HEK293 (cell line): Measurements from ENCODE around the gene OR52D1.

Experiments
- MEIS1 ChIP-seq: sonication (generic); formaldehyde crosslinking; IDR thresholded peaks from 2 replicates; pipeline ENCODE4 v1.8.1; 2022; ENCODE audit warnings: missing genetic modification reagents, mild to moderate bottlenecking, borderline replicate concordance
- YY1 ChIP-seq: fragments of 450-650 bp; formaldehyde crosslinking; IDR thresholded peaks from 2 replicates; pipeline ENCODE4 v1.5.1; 2018; ENCODE audit warnings: missing biosample characterization, missing genetic modification characterization
- ZFP37 ChIP-seq: fragments of 450-650 bp; formaldehyde crosslinking; IDR thresholded peaks from 2 replicates; pipeline ENCODE4 v1.5.1; 2016; ENCODE audit warnings: missing biosample characterization, missing genetic modification characterization
- ZNF776 ChIP-seq: fragments of 450-650 bp; formaldehyde crosslinking; IDR thresholded peaks from 2 replicates; pipeline ENCODE4 v1.5.0; 2017; ENCODE audit warnings: missing biosample characterization, missing genetic modification characterization, borderline replicate concordance
- ZSCAN30 ChIP-seq: fragments of 450-650 bp; IDR thresholded peaks from 2 replicates; pipeline ENCODE4 v1.5.1; 2018; ENCODE audit warnings: missing biosample characterization, mild to moderate bottlenecking, missing genetic modification characterization, moderate library complexity
- TF ChIP-seq, protein P1 (sequence below): fragments of 450-650 bp; formaldehyde crosslinking; IDR thresholded peaks from 2 replicates; pipeline ENCODE4 v1.5.1; 2016; ENCODE audit warnings: missing biosample characterization, missing genetic modification characterization
- TF ChIP-seq, protein P2 (sequence below): fragments of 450-650 bp; formaldehyde crosslinking; conservative IDR thresholded peaks from 2 replicates; pipeline ENCODE4 v1.5.1; 2016; ENCODE audit warnings: low read depth, missing biosample characterization, missing genetic modification characterization
- TF ChIP-seq, protein P3 (sequence below): fragments of 450-650 bp; formaldehyde crosslinking; IDR thresholded peaks from 2 replicates; pipeline ENCODE4 v1.5.1; 2016; ENCODE audit warnings: missing biosample characterization, missing genetic modification characterization

DNA sequence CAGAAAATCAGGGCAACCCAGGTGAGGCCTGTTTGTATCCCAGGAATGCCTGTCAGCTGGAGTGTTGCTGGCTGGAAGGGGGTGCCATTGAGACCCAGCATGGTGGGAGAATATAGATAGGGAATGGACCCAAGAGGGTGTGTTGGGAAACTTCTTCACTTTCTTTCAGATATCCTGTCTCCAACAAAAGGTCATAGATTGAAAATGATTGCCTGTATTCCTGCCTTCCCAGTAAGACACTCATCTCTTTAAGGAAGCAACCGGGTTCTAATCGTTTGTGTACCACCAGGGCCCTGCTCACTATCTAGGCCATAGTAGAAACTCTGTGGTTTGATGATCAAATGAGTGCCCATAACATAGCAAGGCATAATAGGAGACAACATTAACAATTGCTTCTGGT is 47.1 kb upstream of the OR52D1 start, which contains the start of gene OR51I1:
- TF ChIP-seq, protein P1, sequence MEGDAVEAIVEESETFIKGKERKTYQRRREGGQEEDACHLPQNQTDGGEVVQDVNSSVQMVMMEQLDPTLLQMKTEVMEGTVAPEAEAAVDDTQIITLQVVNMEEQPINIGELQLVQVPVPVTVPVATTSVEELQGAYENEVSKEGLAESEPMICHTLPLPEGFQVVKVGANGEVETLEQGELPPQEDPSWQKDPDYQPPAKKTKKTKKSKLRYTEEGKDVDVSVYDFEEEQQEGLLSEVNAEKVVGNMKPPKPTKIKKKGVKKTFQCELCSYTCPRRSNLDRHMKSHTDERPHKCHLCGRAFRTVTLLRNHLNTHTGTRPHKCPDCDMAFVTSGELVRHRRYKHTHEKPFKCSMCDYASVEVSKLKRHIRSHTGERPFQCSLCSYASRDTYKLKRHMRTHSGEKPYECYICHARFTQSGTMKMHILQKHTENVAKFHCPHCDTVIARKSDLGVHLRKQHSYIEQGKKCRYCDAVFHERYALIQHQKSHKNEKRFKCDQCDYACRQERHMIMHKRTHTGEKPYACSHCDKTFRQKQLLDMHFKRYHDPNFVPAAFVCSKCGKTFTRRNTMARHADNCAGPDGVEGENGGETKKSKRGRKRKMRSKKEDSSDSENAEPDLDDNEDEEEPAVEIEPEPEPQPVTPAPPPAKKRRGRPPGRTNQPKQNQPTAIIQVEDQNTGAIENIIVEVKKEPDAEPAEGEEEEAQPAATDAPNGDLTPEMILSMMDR (tag by site-specific recombination): no peak
- no peak for TF ChIP-seq ZNF776 (tag by site-specific recombination)
- TF ChIP-seq MEIS1: no peak
- TF ChIP-seq, protein P2, sequence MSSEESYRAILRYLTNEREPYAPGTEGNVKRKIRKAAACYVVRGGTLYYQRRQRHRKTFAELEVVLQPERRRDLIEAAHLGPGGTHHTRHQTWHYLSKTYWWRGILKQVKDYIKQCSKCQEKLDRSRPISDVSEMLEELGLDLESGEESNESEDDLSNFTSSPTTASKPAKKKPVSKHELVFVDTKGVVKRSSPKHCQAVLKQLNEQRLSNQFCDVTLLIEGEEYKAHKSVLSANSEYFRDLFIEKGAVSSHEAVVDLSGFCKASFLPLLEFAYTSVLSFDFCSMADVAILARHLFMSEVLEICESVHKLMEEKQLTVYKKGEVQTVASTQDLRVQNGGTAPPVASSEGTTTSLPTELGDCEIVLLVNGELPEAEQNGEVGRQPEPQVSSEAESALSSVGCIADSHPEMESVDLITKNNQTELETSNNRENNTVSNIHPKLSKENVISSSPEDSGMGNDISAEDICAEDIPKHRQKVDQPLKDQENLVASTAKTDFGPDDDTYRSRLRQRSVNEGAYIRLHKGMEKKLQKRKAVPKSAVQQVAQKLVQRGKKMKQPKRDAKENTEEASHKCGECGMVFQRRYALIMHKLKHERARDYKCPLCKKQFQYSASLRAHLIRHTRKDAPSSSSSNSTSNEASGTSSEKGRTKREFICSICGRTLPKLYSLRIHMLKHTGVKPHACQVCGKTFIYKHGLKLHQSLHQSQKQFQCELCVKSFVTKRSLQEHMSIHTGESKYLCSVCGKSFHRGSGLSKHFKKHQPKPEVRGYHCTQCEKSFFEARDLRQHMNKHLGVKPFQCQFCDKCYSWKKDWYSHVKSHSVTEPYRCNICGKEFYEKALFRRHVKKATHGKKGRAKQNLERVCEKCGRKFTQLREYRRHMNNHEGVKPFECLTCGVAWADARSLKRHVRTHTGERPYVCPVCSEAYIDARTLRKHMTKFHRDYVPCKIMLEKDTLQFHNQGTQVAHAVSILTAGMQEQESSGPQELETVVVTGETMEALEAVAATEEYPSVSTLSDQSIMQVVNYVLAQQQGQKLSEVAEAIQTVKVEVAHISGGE (tag by site-specific recombination): no peak
- no peak for TF ChIP-seq ZSCAN30 (tag by site-specific recombination)
- TF ChIP-seq YY1 (tag by site-specific recombination): no peak
- no peak for TF ChIP-seq ZFP37 (tag by site-specific recombination)
- TF ChIP-seq, protein P3, sequence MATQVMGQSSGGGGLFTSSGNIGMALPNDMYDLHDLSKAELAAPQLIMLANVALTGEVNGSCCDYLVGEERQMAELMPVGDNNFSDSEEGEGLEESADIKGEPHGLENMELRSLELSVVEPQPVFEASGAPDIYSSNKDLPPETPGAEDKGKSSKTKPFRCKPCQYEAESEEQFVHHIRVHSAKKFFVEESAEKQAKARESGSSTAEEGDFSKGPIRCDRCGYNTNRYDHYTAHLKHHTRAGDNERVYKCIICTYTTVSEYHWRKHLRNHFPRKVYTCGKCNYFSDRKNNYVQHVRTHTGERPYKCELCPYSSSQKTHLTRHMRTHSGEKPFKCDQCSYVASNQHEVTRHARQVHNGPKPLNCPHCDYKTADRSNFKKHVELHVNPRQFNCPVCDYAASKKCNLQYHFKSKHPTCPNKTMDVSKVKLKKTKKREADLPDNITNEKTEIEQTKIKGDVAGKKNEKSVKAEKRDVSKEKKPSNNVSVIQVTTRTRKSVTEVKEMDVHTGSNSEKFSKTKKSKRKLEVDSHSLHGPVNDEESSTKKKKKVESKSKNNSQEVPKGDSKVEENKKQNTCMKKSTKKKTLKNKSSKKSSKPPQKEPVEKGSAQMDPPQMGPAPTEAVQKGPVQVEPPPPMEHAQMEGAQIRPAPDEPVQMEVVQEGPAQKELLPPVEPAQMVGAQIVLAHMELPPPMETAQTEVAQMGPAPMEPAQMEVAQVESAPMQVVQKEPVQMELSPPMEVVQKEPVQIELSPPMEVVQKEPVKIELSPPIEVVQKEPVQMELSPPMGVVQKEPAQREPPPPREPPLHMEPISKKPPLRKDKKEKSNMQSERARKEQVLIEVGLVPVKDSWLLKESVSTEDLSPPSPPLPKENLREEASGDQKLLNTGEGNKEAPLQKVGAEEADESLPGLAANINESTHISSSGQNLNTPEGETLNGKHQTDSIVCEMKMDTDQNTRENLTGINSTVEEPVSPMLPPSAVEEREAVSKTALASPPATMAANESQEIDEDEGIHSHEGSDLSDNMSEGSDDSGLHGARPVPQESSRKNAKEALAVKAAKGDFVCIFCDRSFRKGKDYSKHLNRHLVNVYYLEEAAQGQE: no peak
